ENCODE results near the gene TMEM86B.

- TF ChIP-seq TOX (CRISPR knock-in tag; IDR thresholded peaks at IDR 0.05; ENCODE audit: borderline replicate concordance) (no peak), PATZ1 (CRISPR knock-in tag; IDR thresholded peaks at IDR 0.05; ENCODE audit: borderline replicate concordance) (no peak)
Measured at GRCh38 chr19:55251341-55252081, 22.9 kb upstream of the TMEM86B start.
